Muscle layer of colon (tissue), 2 donors: ENCODE measurements around the gene NT5C1A.

Experiments used
- H3K27ac ChIP-seq: one replicate; pipeline ENCODE4 v1.7.0; 2013; ENCODE audit warnings: low read depth, mild to moderate bottlenecking, low read length, moderate library complexity
- H3K27me3 ChIP-seq, 2 donors: one replicate each; pipeline ENCODE4 v1.7.0; 2013; ENCODE audit warnings: low read length in 2 of 2, mild to moderate bottlenecking in 2 of 2; ENCODE audit not compliant: insufficient read depth in 2 of 2, control insufficient read depth in 1 of 2
- H3K36me3 ChIP-seq: one replicate; pipeline ENCODE4 v1.7.0; 2013; ENCODE audit warnings: mild to moderate bottlenecking, low read length; ENCODE audit not compliant: insufficient read depth
- H3K4me1 ChIP-seq: one replicate; pipeline ENCODE4 v1.7.0; 2013; ENCODE audit warnings: mild to moderate bottlenecking, low read length; ENCODE audit not compliant: insufficient read depth
- H3K4me3 ChIP-seq, 2 donors: one replicate each; pipeline ENCODE4 v1.7.0; 2013; ENCODE audit warnings: low read length in 2 of 2, low read depth in 1 of 2, mild to moderate bottlenecking in 1 of 2, moderate library complexity in 1 of 2
- H3K9ac ChIP-seq: one replicate; pipeline ENCODE4 v1.7.0; 2013; ENCODE audit warnings: low read length
- H3K9me3 ChIP-seq: one replicate; pipeline ENCODE4 v1.7.0; 2013; ENCODE audit warnings: mild to moderate bottlenecking, low read length
- donor health status: abdominal sarcoma.
- donor health status: Adenocarcinoma of cecum.

The NT5C1A gene

DNA sequence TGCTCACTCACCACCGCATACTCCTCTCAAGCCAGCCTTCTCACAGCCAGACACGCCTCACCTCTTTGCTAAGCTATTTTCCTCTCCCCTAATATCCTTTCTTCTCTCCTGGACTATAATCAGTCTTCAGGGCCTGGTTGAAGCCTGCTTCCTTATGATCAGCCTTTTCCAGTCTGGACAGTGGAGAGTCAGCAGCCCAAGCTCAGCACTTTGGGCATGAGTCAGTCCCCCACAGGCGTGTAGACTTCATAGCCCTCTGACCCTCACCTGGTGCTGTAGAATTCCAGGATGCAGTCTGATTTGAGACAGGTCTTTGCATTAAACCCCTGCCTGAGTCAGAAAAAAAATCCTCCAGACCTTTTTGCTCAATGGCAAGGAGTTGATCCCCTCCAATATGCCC is 16.8 kb upstream of the NT5C1A start:
- peaks cover 15% of the 10 kb centered on the region for H3K4me1 ChIP-seq
- no peaks in the 10 kb centered on the region for H3K36me3 ChIP-seq
- no peak overlapping the region for H3K27ac ChIP-seq
- peaks cover 29 to 61% of the 10 kb centered on the region in 2 donors for H3K27me3 ChIP-seq
- no peak overlapping the region for H3K9ac ChIP-seq
- no peaks in the 10 kb centered on the region for H3K9me3 ChIP-seq
- no peak overlapping the region for H3K4me3 ChIP-seq

DNA sequence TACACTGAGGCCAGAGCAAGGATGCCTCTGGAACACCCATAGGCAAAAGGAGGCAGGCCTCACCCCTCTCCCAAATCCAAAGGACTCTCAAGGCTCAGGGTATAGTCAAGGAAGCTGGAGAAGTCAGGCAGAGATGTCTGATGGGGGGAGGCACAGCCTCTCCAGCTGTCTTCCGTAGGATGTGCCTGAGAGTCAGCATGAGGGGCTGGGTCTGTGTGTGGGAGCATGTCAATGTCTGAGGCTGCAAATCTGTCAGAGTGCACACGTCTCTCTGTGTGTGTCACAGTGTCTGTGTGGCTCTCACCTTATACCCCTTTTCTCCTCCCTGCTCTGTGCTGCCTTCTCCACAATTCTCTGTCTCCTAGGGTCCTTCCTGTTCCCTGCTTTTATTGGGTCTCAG is 15.3 kb upstream of the NT5C1A start:
- no peaks in the 10 kb centered on the region for H3K9me3 ChIP-seq
- peaks cover 13% of the 10 kb centered on the region for H3K4me1 ChIP-seq
- no peak overlapping the region for H3K9ac ChIP-seq
- no peak overlapping the region for H3K27ac ChIP-seq
- peaks cover 23 to 53% of the 10 kb centered on the region in 2 donors for H3K27me3 ChIP-seq
- no peaks in the 10 kb centered on the region for H3K36me3 ChIP-seq
- no peak overlapping the region for H3K4me3 ChIP-seq

DNA sequence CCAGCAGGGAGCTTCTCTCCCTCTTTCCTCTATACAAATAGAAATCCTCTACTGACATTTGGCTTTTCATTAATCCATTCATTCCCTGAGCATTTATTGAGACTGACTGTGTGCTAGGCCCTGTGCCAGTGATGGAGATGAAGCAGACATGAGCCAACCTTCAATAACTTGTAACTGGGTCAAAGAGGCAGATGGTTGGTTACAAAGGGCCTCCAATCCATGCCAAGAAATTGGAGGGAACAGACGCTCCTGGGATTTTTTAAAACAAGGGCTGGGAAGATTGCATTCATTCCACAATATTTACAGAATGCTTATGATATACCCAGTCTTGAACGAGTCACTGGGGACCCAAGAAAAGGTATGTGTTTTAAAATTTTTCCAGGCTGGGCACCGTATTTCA is 13.2 kb upstream of the NT5C1A start:
- Histone ChIP-seq H3K4me1 (no peaks in the 10 kb centered on the region), H3K27ac (no peak overlapping the region), H3K27me3 (peaks cover 4 to 38% of the 10 kb centered on the region in 2 donors), H3K9me3 (no peaks in the 10 kb centered on the region), H3K36me3 (no peaks in the 10 kb centered on the region), H3K9ac (no peak overlapping the region), H3K4me3 (no peak overlapping the region)

DNA sequence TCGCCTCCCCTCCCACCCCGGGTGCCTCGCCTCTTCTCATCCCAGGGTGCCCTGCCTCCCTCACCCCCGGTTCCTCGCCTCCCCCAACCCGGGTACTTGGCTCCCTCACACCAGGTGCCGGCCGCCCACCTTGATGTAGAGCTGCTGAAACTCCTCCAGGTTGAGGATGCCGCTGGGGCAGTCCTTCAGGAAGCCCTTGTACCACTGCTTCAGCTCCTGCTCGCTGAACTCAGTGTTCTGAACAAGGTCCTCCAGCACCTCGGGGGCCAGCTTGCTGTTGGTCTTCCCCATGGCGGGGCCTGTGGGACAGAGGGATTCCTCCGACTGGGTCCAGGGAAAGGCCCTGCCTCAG is 12.4 kb upstream of the NT5C1A start:
- no peaks in the 10 kb centered on the region for H3K4me1 ChIP-seq
- no peak overlapping the region for H3K4me3 ChIP-seq
- no peaks in the 10 kb centered on the region for H3K9me3 ChIP-seq
- H3K27me3 ChIP-seq = peaks cover 0 to 30% of the 10 kb centered on the region in 2 donors
- H3K36me3 ChIP-seq = no peaks in the 10 kb centered on the region
- H3K9ac ChIP-seq = no peak overlapping the region
- no peak overlapping the region for H3K27ac ChIP-seq

DNA sequence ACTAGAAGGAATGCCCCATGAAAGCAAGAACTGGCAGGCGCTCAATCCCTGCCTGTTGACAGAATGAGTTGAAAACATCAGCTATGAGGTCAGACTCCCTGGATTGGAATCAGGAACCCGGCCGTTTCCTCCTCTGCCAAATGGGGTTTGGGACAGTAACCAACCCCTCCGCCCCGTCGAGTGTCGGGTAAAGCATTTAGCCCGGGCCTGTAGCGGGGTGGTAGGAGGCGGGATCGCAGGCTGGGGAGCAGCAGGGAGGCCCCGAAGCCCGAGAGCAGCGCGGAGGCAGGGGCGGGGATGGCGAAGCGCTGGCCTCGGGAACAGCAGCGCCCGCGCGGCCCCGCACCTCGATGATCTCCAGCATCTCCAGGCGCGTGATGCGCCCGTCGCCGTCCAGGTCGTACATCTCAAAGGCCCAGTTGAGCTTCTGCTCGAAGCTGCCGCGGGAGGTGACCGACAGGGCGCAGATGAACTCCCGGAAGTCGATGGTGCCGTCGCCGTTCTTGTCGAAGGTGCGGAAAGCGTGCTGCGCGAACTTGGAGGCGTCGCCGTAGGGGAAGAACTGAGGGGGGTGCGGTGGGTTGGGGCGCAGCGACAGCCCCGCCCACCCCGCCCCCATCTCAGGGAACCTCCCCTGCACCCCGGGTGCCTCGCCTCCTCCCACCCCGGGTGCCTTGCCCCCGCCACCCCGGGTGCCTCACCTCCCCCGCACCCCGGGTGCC is 11.8 kb upstream of the NT5C1A start:
- no peaks in the 10 kb centered on the region for H3K4me1 ChIP-seq
- no peaks in the 10 kb centered on the region for H3K9me3 ChIP-seq
- no peaks in the 10 kb centered on the region for H3K36me3 ChIP-seq
- H3K27me3 ChIP-seq = peaks cover 0 to 26% of the 10 kb centered on the region in 2 donors
- H3K9ac ChIP-seq = no peak overlapping the region
- H3K4me3 ChIP-seq = no peak overlapping the region
- H3K27ac ChIP-seq = no peak overlapping the region

DNA sequence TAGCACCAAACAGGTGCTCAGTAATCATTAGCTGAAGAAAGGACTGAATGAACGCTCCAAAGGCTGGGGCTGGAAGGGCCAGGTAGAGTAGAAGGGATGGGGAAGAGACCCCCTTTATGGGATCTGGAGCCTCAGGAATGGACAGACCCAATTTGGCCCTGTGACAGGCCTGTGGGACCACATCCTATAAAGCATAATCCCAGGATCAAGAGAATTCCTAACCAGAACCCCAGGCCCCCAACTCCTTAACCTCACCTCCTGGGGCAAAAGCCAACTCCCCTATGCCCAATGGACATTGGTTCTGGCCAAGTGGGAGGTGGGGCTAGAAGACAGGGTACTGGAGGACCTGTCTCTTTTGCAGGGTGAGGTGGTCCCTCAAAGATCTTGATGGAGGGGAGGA is 10.1 kb upstream of the NT5C1A start:
- Histone ChIP-seq H3K27ac (no peak overlapping the region), H3K9ac (no peak overlapping the region), H3K27me3 (peaks cover 0 to 26% of the 10 kb centered on the region in 2 donors), H3K9me3 (no peaks in the 10 kb centered on the region), H3K4me1 (no peaks in the 10 kb centered on the region), H3K36me3 (no peaks in the 10 kb centered on the region), H3K4me3 (no peak overlapping the region)

DNA sequence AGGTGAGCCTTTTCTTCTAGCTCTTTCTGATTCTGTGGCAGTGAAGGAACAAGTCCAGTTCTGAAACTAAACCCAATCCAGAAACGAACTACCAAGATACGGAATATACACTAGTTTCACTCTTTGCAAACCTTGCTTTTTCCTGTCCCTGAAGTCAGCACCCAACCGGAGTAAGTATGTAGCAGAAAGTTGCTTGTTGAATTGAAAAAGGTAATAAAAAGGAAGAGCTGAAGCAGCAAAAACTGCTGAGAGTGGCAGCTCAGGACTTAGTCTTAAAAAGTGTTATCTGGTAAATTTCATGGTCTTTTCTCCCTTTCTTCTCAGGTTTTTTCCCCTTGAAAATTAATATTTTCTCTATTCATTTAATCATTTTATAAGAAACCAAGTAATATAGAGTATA is 9.4 kb upstream of the NT5C1A start:
- peaks cover 0 to 26% of the 10 kb centered on the region in 2 donors for H3K27me3 ChIP-seq
- no peaks in the 10 kb centered on the region for H3K4me1 ChIP-seq
- no peak overlapping the region for H3K27ac ChIP-seq
- H3K9ac ChIP-seq = no peak overlapping the region
- no peaks in the 10 kb centered on the region for H3K36me3 ChIP-seq
- no peak overlapping the region for H3K4me3 ChIP-seq
- H3K9me3 ChIP-seq = no peaks in the 10 kb centered on the region

DNA sequence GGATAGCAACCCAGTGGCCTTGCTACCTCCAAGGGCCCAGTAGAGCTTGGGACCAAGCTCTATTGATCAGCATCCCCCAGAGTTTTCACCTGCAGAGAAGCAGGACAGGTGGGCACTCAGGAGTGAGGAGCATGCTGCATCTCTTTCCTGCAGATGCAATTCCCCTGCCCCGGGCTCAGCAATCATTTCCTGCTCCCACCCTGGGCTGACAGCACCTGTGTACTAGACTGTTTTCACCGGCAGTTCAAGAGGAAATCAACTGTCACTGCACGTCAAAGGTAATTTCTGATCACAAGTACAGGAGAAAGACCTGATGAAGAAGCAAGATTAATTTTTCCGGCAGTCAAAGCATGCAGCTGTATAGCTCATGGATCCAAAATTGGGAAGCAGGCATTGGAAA is 8.8 kb upstream of the NT5C1A start:
- Histone ChIP-seq H3K36me3 (no peaks in the 10 kb centered on the region), H3K9me3 (no peaks in the 10 kb centered on the region), H3K27me3 (peaks cover 0 to 26% of the 10 kb centered on the region in 2 donors), H3K4me3 (no peak overlapping the region), H3K4me1 (no peaks in the 10 kb centered on the region), H3K9ac (no peak overlapping the region), H3K27ac (no peak overlapping the region)

DNA sequence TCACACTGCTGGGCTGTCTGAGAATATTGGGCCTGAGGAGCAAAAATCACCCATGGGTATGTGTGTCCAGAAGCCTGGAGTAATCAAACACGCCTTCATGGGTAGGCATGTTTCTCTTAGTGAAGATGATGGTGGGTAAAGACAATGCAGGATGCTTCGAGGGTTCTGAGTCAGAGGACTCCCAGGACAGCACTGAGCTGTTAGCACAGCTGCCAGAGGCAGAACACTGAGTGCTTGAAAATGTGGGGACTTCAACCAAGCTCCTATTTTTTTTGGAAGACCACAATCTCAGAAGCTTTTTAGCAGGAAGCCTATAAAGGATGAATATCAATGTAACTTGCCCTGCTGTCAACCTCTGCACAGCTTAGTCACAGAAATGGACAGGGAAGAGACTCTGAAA is 7.9 kb upstream of the NT5C1A start:
- Histone ChIP-seq H3K27me3 (peaks cover 0 to 20% of the 10 kb centered on the region in 2 donors), H3K27ac (no peak overlapping the region)

DNA sequence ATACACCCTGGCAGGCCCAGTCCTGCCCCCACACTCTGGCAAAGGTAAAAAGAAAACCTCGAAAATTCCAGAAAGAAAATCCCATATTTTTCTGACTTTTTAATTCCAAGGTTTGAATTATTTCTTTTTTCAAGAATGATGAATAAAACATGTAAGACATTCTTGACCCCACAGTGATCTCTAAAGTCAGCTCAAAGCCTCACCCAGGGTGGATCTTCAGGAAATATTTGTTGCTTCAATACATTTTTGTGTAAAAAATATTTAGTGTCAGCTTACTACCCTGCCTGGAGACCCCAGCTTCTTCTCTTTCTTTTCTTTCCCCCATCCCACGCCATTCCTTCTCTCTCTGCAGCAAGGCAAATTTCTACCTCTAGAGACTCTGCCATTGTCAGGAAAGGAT is 7.0 kb upstream of the NT5C1A start:
- no peaks in the 10 kb centered on the region for H3K36me3 ChIP-seq
- no peaks in the 10 kb centered on the region for H3K4me1 ChIP-seq
- H3K27me3 ChIP-seq = peaks cover 0 to 13% of the 10 kb centered on the region in 2 donors
- no peak overlapping the region for H3K27ac ChIP-seq
- no peak overlapping the region for H3K9ac ChIP-seq
- H3K4me3 ChIP-seq = no peak overlapping the region
- H3K9me3 ChIP-seq = no peaks in the 10 kb centered on the region

More for the DNA sequence above, 7.9 kb upstream of the NT5C1A start:
- Histone ChIP-seq H3K4me1 (no peaks in the 10 kb centered on the region), H3K9ac (no peak overlapping the region), H3K4me3 (no peak overlapping the region), H3K36me3 (no peaks in the 10 kb centered on the region), H3K9me3 (no peaks in the 10 kb centered on the region)

DNA sequence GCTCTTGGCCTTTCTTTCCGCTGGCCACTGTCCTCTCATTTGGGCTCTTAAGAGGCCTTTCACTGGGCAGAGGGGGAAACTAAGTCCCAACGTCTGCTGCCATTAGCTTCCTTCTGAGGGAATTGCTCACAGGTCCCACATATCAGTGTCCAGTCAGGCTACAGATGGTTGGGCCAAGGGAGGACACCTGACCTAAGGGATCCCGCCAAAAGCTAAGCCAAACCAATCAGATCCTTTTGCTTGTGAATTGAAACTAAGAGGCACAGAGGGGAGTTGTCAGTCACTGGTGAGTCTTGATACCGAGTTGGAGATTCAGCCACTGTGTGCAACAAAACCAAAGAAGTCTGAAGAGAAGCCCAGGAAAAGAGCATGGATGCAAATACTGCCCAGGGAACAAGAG is 5.7 kb upstream of the NT5C1A start:
- H3K27me3 ChIP-seq = peaks cover 0 to 10% of the 10 kb centered on the region in 2 donors
- no peak overlapping the region for H3K9ac ChIP-seq
- no peaks in the 10 kb centered on the region for H3K9me3 ChIP-seq
- no peaks in the 10 kb centered on the region for H3K36me3 ChIP-seq
- no peak overlapping the region for H3K27ac ChIP-seq
- no peak overlapping the region for H3K4me3 ChIP-seq
- H3K4me1 ChIP-seq = no peaks in the 10 kb centered on the region

DNA sequence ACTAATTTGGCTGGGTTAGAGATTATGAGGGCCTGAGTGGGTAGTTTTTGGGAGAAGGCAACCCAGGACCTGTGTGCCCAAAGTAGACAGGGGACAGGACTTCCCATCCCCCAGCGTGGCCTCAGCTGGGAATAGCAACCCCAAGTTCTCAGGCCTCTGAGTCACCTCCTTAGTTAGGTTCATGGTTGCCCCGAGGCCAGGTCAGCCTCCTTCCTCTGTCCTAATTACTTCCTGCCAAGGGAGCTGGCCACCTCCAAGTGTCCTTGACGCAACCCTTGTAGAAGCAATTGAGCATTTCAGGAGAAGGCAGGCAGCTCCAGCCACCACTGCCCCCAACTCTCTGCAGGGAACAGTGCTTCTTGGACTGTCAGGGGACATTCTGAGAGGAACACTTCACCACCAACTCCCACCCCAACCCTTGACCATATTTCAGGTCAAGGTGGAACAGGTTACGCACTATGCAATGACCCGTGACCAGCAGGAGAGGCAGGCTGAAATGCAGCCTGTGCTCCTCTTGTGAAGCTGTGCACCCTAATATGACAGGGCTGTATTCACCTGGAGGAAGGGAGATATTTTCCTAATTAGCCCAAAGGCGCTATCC is 5.1 kb upstream of the NT5C1A start:
- Histone ChIP-seq H3K4me1 (no peaks in the 10 kb centered on the region), H3K4me3 (no peak overlapping the region), H3K36me3 (no peaks in the 10 kb centered on the region), H3K27ac (no peak overlapping the region), H3K9me3 (no peaks in the 10 kb centered on the region), H3K27me3 (peaks cover 0 to 8% of the 10 kb centered on the region in 2 donors), H3K9ac (no peak overlapping the region)
